ENCODE measurements around the gene PRF1. TPM values are rescaled to one million over a fixed set of nuclear protein-coding genes. Genes with fewer than 3 reads are reported as not detected.
A peak's percentile ranks its signal among the peaks of the same experiment; 100 is the strongest.

The PRF1 gene
- total RNA-seq, 1 donor from 2014 or later: not detected

DNA sequence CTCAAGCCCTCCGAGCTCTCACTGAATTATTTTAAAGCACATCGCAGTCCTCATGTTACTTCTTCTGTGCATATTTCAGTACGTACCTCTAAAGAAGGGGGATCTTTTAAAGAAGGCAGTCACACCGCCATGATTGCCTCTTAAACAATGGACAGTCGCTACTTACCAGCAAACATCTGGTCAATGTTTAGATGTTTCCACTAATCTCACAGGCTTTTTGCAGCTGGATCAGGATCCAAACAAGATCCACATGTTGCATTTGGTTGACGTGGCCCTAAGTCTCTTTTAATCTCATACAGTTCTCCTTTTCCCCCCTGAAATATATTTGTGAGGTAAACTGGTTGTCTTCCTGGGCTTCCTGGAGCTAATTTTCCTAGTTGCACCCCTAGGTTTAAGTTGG is 50.0 kb downstream of the PRF1 start:
- Mint-ChIP-seq H3K4me1 (ENCODE audit: unreplicated experiment) (peaks cover 24% of the 10 kb centered on the region), H3K27ac (no peak overlapping the region)
- no peak for DNase-seq (ENCODE audit: extremely low spot score, unreplicated experiment)

GRCh38 chr10:70551971-70552422 is 50.5 kb downstream of the PRF1 start:
- TF ChIP-seq, protein P1, sequence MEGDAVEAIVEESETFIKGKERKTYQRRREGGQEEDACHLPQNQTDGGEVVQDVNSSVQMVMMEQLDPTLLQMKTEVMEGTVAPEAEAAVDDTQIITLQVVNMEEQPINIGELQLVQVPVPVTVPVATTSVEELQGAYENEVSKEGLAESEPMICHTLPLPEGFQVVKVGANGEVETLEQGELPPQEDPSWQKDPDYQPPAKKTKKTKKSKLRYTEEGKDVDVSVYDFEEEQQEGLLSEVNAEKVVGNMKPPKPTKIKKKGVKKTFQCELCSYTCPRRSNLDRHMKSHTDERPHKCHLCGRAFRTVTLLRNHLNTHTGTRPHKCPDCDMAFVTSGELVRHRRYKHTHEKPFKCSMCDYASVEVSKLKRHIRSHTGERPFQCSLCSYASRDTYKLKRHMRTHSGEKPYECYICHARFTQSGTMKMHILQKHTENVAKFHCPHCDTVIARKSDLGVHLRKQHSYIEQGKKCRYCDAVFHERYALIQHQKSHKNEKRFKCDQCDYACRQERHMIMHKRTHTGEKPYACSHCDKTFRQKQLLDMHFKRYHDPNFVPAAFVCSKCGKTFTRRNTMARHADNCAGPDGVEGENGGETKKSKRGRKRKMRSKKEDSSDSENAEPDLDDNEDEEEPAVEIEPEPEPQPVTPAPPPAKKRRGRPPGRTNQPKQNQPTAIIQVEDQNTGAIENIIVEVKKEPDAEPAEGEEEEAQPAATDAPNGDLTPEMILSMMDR (conservative IDR thresholded peaks at IDR 0.05): no peak
- Mint-ChIP-seq H3K4me1 (ENCODE audit: unreplicated experiment) (peaks cover 24% of the 10 kb centered on the region), H3K36me3 (no peaks in the 10 kb centered on the region), H3K27ac (no peak overlapping the region), H3K4me3 (no peak overlapping the region), H3K27me3 (peaks cover 3% of the 10 kb centered on the region), H3K9me3 (no peaks in the 10 kb centered on the region)
- no peak for DNase-seq (ENCODE audit: extremely low spot score, unreplicated experiment)

More for the DNA sequence above, 50.0 kb downstream of the PRF1 start:
- no peaks in the 10 kb centered on the region for H3K9me3 Mint-ChIP-seq
- TF ChIP-seq, protein P1 (conservative IDR thresholded peaks at IDR 0.05): no peak
- no peaks in the 10 kb centered on the region for H3K36me3 Mint-ChIP-seq
- H3K27me3 Mint-ChIP-seq: peaks cover 3% of the 10 kb centered on the region
- H3K4me3 Mint-ChIP-seq: no peak overlapping the region

GRCh38 chr10:70551466-70551865 is 51.1 kb downstream of the PRF1 start:
- no peak for DNase-seq (ENCODE audit: extremely low spot score, unreplicated experiment)
- Mint-ChIP-seq H3K4me1 (ENCODE audit: unreplicated experiment) (peaks cover 24% of the 10 kb centered on the region), H3K27me3 (peaks cover 3% of the 10 kb centered on the region), H3K27ac (no peak overlapping the region), H3K9me3 (no peaks in the 10 kb centered on the region), H3K4me3 (no peak overlapping the region), H3K36me3 (no peaks in the 10 kb centered on the region)
- TF ChIP-seq, protein P1 (conservative IDR thresholded peaks at IDR 0.05): no peak

GRCh38 chr10:70550459-70550858 is 52.1 kb downstream of the PRF1 start:
- Mint-ChIP-seq H3K27me3 (peaks cover 3% of the 10 kb centered on the region), H3K4me3 (no peak overlapping the region), H3K36me3 (no peaks in the 10 kb centered on the region), H3K27ac (no peak overlapping the region), H3K9me3 (no peaks in the 10 kb centered on the region), H3K4me1 (ENCODE audit: unreplicated experiment) (peaks cover 24% of the 10 kb centered on the region)
- no peak for DNase-seq (ENCODE audit: extremely low spot score, unreplicated experiment)
- TF ChIP-seq, protein P1 (conservative IDR thresholded peaks at IDR 0.05): no peak

GRCh38 chr10:70549962-70550458 is 52.5 kb downstream of the PRF1 start:
- no peaks in the 10 kb centered on the region for H3K9me3 Mint-ChIP-seq
- peaks cover 24% of the 10 kb centered on the region for H3K4me1 Mint-ChIP-seq (ENCODE audit: unreplicated experiment)
- TF ChIP-seq, protein P1 (conservative IDR thresholded peaks at IDR 0.05): peak; percentile 95
- no peak overlapping the region for H3K4me3 Mint-ChIP-seq
- H3K27me3 Mint-ChIP-seq: peaks cover 3% of the 10 kb centered on the region
- DNase-seq (ENCODE audit: extremely low spot score, unreplicated experiment): no peak
- H3K36me3 Mint-ChIP-seq: no peaks in the 10 kb centered on the region
- H3K27ac Mint-ChIP-seq: no peak overlapping the region
